Measurements from ENCODE around the gene KRTAP10-2. TPM values are rescaled to one million over a fixed set of nuclear protein-coding genes. Genes with fewer than 3 reads are reported as not detected.

Gene KRTAP10-2
- total and polyA plus RNA-seq, 9 of the 15 experiments (the other 6 are each of a cell fraction or from before 2014, with no cell fraction given) = not detected

DNA sequence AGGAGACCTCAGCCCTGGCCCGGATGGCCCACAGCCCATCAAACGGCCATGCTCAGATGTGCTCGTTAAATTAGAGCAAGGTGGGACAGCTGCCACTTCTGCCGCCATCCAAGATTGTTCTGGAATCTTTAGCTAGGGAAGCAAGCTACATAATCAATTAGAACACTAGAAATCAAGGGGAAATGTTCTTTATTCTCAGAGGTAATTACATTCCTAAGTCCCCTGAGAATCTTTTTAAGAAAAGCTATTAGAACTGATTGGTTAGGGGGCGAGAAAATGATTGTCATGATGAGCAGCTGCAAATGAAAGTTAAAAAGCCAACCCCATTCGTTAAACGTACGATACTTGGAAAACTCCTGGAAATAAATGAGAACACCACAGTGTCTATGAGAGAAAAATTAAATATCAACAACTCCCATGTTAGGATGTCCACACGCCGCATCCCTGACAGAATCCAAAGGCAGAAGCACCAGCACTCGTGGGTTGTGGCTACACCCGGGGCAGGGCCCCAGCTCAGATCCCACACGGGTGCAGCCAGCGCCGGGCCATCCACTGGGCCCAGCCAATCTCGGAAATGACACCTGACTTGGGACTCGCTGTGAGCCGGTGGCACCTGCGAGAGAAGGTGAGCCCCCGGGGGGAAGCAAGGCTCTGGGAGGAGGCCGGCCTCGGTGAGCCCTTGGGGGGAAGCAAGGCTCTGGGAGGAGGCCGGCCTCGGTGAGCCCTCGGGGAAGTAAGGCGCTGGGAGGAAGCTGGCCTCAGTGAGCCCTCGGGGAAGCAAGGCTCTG is 48.9 kb downstream of the KRTAP10-2 start:
- H3K4me3 ChIP-seq = no peak overlapping the region
- intact Hi-C loops (cut with micrococcal nuclease) = no loop called here
- peaks cover 72 to 86% of the 10 kb centered on the region in 2 experiments for H3K27me3 ChIP-seq (ENCODE audit: control insufficient read depth in 2 of 2, insufficient read depth in 2 of 2, low read length in 2 of 2)
- DNase-seq (ENCODE audit: extremely low read depth in 1 of 4, low spot score in 3 of 4) (no peak), ATAC-seq (no peak), FAIRE-seq (no peak)
- WGBS (ENCODE audit: insufficient coverage, low coverage, missing lambda C conversion rate) = 6% methylated on average over 25 of the region's 27 CpGs
- BruUV-seq (replicated peaks) = no TSS peak
- H3K27ac ChIP-seq (ENCODE audit: extremely low read depth, low read depth, low read length) = no peak overlapping the region
- peaks cover 0 to 37% of the 10 kb centered on the region in 2 experiments; a peak in 3 of 5 replicates for H3K4me1 ChIP-seq (replicated peaks in 1 of 2; ENCODE audit: control insufficient read depth in 2 of 2, insufficient read depth in 2 of 2, low read length in 2 of 2)
- peaks cover 8% of the 10 kb centered on the region for H4K20me1 ChIP-seq (replicated peaks; ENCODE audit: control insufficient read depth, insufficient read depth, low read length)
- in situ Hi-C loops (cut with MboI) = loop anchor here (10.0 kb wide), 1 partner anchor 432 kb away; no protein-coding TSS in a partner anchor
- CTCF ChIA-PET (ENCODE audit: low intra/inter-chr PET ratio) = no interaction called here
- no peaks in the 10 kb centered on the region for H3K79me2 ChIP-seq (ENCODE audit: control insufficient read depth, insufficient read depth, low read length)
- no peak overlapping the region for H2AFZ ChIP-seq (ENCODE audit: low read depth, low read length)
- no peak overlapping the region for H3K4me2 ChIP-seq (ENCODE audit: insufficient read depth, low read length)
- H3K9me3 ChIP-seq (replicated peaks; ENCODE audit: control insufficient read depth, insufficient read depth, low read depth, low read length) = no peaks in the 10 kb centered on the region
- POLR2A ChIA-PET = interaction anchor here (0.9 to 1.3 kb wide), 2 partner anchors 8 to 13 kb away, joined by 3 to 4 read pairs; no protein-coding TSS in a partner anchor
- H3K9me1 ChIP-seq (ENCODE audit: control insufficient read depth, insufficient read depth, low read length) = no peaks in the 10 kb centered on the region
- no peak overlapping the region; a peak in 1 of 4 replicates for H3K9ac ChIP-seq (ENCODE audit: insufficient read depth in 1 of 2, low read depth in 2 of 2, low read length in 2 of 2)
- no peaks in the 10 kb centered on the region for H3K36me3 ChIP-seq (ENCODE audit: control insufficient read depth, insufficient read depth, low read length)
- TF ChIP-seq KDM1A (IDR thresholded peaks at IDR 0.05) (no peak), ZNF655 (CRISPR knock-in tag; IDR thresholded peaks at IDR 0.05) (no peak), JUNB (CRISPR knock-in tag; conservative IDR thresholded peaks at IDR 0.05) (no peak), NR2F6 (CRISPR knock-in tag; IDR thresholded peaks at IDR 0.05) (no peak), PPARD (CRISPR knock-in tag; IDR thresholded peaks at IDR 0.05) (no peak), MXI1 (IDR thresholded peaks at IDR 0.05; ENCODE audit: low read depth, low read length) (no peak), FOXM1 (IDR thresholded peaks at IDR 0.05; ENCODE audit: low read depth) (no peak), FOXM1 (CRISPR knock-in tag; IDR thresholded peaks at IDR 0.05; ENCODE audit: low read depth) (no peak), KDM2B (CRISPR knock-in tag; IDR thresholded peaks at IDR 0.05) (no peak), CBX1 (IDR thresholded peaks at IDR 0.05; ENCODE audit: low read depth) (no peak), CUX1 (CRISPR knock-in tag; IDR thresholded peaks at IDR 0.05) (no peak)
- TF ChIP-seq, protein P1, sequence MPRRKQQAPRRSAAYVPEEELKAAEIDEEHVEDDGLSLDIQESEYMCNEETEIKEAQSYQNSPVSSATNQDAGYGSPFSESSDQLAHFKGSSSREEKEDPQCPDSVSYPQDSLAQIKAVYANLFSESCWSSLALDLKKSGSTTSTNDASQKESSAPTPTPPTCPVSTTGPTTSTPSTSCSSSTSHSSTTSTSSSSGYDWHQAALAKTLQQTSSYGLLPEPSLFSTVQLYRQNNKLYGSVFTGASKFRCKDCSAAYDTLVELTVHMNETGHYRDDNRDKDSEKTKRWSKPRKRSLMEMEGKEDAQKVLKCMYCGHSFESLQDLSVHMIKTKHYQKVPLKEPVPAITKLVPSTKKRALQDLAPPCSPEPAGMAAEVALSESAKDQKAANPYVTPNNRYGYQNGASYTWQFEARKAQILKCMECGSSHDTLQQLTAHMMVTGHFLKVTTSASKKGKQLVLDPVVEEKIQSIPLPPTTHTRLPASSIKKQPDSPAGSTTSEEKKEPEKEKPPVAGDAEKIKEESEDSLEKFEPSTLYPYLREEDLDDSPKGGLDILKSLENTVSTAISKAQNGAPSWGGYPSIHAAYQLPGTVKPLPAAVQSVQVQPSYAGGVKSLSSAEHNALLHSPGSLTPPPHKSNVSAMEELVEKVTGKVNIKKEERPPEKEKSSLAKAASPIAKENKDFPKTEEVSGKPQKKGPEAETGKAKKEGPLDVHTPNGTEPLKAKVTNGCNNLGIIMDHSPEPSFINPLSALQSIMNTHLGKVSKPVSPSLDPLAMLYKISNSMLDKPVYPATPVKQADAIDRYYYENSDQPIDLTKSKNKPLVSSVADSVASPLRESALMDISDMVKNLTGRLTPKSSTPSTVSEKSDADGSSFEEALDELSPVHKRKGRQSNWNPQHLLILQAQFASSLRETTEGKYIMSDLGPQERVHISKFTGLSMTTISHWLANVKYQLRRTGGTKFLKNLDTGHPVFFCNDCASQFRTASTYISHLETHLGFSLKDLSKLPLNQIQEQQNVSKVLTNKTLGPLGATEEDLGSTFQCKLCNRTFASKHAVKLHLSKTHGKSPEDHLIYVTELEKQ (CRISPR knock-in tag; IDR thresholded peaks at IDR 0.05) = no peak

All from K562 (cell line).